CD4-positive, CD25-positive, alpha-beta regulatory T cell (primary cell): ENCODE measurements around the gene KCND2. TPM values are rescaled to one million over a fixed set of nuclear protein-coding genes. Genes with fewer than 3 reads are reported as not detected.

Experiments used
- ATAC-seq, 2 donors: fragments of 150-1000 bp; cut with Tn5 transposase; one replicate each; pipeline ENCODE4 v1.10.0; 2021; ENCODE audit warnings: low read depth in 2 of 2, moderate number of reproducible peaks in 2 of 2, moderate library complexity in 1 of 2
- DNase-seq, 3 donors: peaks; one replicate each; pipeline versions ENCODE4 v3.0.0 to v3.0.0-alpha.2; 2012 to 2022; ENCODE audit warnings: mixed read lengths in 1 of 3
- H3K27ac ChIP-seq: one replicate; pipeline ENCODE4 v1.7.0; 2013; ENCODE audit warnings: mild to moderate bottlenecking, low read length; ENCODE audit not compliant: insufficient read depth, poor library complexity, severe bottlenecking
- H3K27me3 ChIP-seq: one replicate; pipeline ENCODE4 v1.7.0; 2013; ENCODE audit warnings: low read length; ENCODE audit not compliant: control insufficient read depth, insufficient read depth
- H3K36me3 ChIP-seq: one replicate; pipeline ENCODE4 v1.7.0; 2013; ENCODE audit warnings: mild to moderate bottlenecking, low read length, moderate library complexity; ENCODE audit not compliant: control insufficient read depth, insufficient read depth
- H3K4me1 ChIP-seq: 2 replicates; pipeline ENCODE4 v1.7.0; 2013; ENCODE audit warnings: mild to moderate bottlenecking, low read length; ENCODE audit not compliant: insufficient read depth, control insufficient read depth, poor library complexity, severe bottlenecking
- H3K4me3 ChIP-seq: one replicate; pipeline ENCODE4 v1.7.0; 2013; ENCODE audit warnings: low read depth, mild to moderate bottlenecking, low read length, moderate library complexity
- H3K9me3 ChIP-seq, 2 experiments: 1 replicate in 1 of 2; 2 replicates in 1 of 2; pipeline ENCODE4 v1.7.0; 2013; ENCODE audit warnings: low read length in 2 of 2, mild to moderate bottlenecking in 1 of 2, moderate library complexity in 1 of 2; ENCODE audit not compliant: control insufficient read depth in 2 of 2
- H3K27ac Mint-ChIP-seq, 3 donors: one replicate each; pipeline ENCODE4 v1.8.0; 2020 to 2022; ENCODE audit warnings: mild to moderate bottlenecking in 3 of 3, mixed read lengths in 3 of 3, moderate library complexity in 2 of 3
- H3K27me3 Mint-ChIP-seq: one replicate; pipeline ENCODE4 v1.8.0; 2022; ENCODE audit warnings: mild to moderate bottlenecking, mixed read lengths
- H3K36me3 Mint-ChIP-seq: one replicate; pipeline ENCODE4 v1.8.0; 2020; ENCODE audit warnings: mixed read lengths
- H3K4me1 Mint-ChIP-seq, 4 donors: one replicate each; pipeline ENCODE4 v1.8.0; 2020 to 2022; ENCODE audit warnings: mixed read lengths in 4 of 4, mild to moderate bottlenecking in 1 of 4
- H3K4me3 Mint-ChIP-seq, 4 donors: one replicate each; pipeline ENCODE4 v1.8.0; 2020 to 2022; ENCODE audit warnings: mild to moderate bottlenecking in 4 of 4, mixed read lengths in 4 of 4, moderate library complexity in 3 of 4
- H3K9me3 Mint-ChIP-seq, 7 donors: one replicate each; pipeline ENCODE4 v1.8.0; 2020 to 2022; ENCODE audit warnings: mixed read lengths in 7 of 7, mild to moderate bottlenecking in 3 of 7, moderate library complexity in 2 of 7
- polyA plus RNA-seq, 4 donors: library from polyadenylated mRNA; unstranded; fragments of 300-500 nt; fragmentation: Illumina TruSeq; gene quantifications; one replicate each; pipeline ENCODE4 v1.2.3, GENCODE V29; 2021
- total RNA-seq: library from RNA; stranded (reverse); gene quantifications from one replicate; pipeline ENCODE4 v1.2.3, GENCODE V29; 2022

KCND2 gene
- total and polyA plus RNA-seq, 5 donors from 2014 or later: not detected

DNA sequence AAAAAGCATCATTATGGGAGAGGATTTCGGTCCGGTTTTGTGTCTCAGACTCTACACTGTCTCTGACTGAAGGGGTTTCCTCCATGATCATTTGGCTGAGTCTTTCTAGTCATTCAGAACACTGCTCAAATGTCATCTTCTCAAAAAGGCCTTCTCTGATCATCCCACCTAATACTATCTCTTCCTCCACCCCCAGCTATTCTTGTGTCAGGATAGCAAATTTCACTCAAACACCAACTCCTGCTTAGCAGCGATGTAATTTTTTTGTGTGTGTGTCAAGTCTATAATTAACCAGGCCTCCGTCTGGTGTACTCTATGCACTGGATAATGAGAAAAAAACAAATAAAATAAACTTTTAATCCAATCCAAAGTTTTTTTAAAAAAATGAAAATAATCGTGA, 200.4 kb downstream of the KCND2 start:
- Mint-ChIP-seq H3K27ac (no peak overlapping the region), H3K27me3 (no peaks in the 10 kb centered on the region), H3K36me3 (no peaks in the 10 kb centered on the region), H3K4me1 (no peaks in the 10 kb centered on the region), H3K9me3 (peaks cover 0 to 11% (median 5%) of the 10 kb centered on the region in 7 donors), H3K4me3 (no peak overlapping the region)
- DNase-seq: no peak
- H3K4me1 ChIP-seq: no peaks in the 10 kb centered on the region
- no peak for ATAC-seq
- no peak overlapping the region for H3K27ac ChIP-seq
- no peaks in the 10 kb centered on the region for H3K36me3 ChIP-seq
- no peaks in the 10 kb centered on the region for H3K9me3 ChIP-seq
- no peak overlapping the region for H3K4me3 ChIP-seq
- no peaks in the 10 kb centered on the region for H3K27me3 ChIP-seq

DNA sequence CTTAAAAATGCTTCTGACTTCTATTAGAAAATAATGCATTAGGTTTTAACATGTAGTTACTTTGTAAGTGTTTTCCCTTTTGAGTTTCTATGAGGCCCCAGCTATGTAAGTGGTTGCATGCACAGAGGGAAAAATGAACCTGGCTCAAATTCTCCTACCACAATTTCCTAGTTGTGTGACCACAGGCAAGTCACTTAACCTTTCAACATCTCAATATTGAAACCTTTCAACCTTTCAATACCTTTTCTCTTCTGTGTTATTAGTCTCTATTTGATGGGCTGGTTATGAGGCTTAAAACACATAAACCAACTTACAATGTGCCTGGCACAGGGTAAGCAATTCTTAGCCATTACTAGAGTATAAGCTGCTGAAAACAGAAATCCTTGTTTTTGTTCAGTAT, 203.0 kb downstream of the KCND2 start:
- Mint-ChIP-seq H3K4me3 (no peak overlapping the region), H3K27me3 (no peaks in the 10 kb centered on the region), H3K27ac (no peak overlapping the region), H3K9me3 (peaks cover 2 to 20% (median 6%) of the 10 kb centered on the region in 7 donors), H3K36me3 (no peaks in the 10 kb centered on the region), H3K4me1 (no peaks in the 10 kb centered on the region)
- no peaks in the 10 kb centered on the region for H3K4me1 ChIP-seq
- H3K36me3 ChIP-seq: no peaks in the 10 kb centered on the region
- H3K27me3 ChIP-seq: no peaks in the 10 kb centered on the region
- no peaks in the 10 kb centered on the region for H3K9me3 ChIP-seq
- no peak overlapping the region for H3K4me3 ChIP-seq
- ATAC-seq: no peak
- no peak overlapping the region for H3K27ac ChIP-seq
- DNase-seq: no peak

DNA sequence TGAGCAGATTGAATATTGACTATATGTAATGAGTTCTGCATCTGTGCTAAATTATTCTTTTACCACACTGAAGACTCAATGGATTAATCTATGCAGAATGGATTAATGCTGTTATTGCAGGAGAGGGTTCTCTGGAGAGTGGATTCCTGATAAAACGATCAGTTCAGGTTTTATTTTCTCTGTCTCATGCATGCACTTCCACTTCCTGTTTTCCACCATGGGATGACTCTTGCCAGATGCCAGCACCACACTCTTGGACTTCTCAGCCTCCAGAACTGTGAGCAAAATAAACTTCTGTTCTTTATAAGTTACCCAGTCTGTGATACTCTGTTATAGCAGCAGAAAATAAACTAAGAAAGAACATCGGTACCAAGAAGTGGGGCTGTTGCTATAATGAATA, 207.5 kb downstream of the KCND2 start:
- H3K27me3 Mint-ChIP-seq: no peaks in the 10 kb centered on the region
- H3K9me3 Mint-ChIP-seq: peaks cover 0 to 16% (median 4%) of the 10 kb centered on the region in 7 donors
- no peak overlapping the region for H3K4me3 Mint-ChIP-seq
- H3K4me1 Mint-ChIP-seq: no peaks in the 10 kb centered on the region
- no peaks in the 10 kb centered on the region for H3K27me3 ChIP-seq
- H3K9me3 ChIP-seq: peaks cover 0 to 3% of the 10 kb centered on the region in 2 experiments
- H3K36me3 ChIP-seq: no peaks in the 10 kb centered on the region
- H3K4me1 ChIP-seq: no peaks in the 10 kb centered on the region
- H3K4me3 ChIP-seq: no peak overlapping the region
- no peaks in the 10 kb centered on the region for H3K36me3 Mint-ChIP-seq
- H3K27ac ChIP-seq: no peak overlapping the region
- H3K27ac Mint-ChIP-seq: no peak overlapping the region
- no peak for DNase-seq
- ATAC-seq: no peak

DNA sequence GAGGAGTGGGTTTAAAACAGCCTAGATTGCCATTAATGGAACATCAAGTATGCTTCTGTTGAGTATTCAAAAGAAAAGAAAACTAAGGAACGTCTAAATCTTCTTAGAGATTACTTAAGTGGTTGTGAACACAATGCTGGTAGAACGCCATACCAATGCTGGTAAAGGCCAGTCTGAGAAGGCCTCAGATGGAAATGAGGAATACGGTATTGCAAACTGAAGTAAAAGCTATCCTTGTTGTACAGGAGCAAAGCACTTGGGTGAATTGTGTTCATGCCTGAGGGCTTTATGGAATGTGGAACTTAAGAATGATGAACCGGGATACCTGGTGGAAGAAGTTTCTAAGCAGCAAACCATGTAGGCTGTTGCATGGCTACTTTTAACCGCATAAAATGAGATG, 208.0 kb downstream of the KCND2 start:
- Mint-ChIP-seq H3K36me3 (no peaks in the 10 kb centered on the region), H3K4me3 (no peak overlapping the region), H3K9me3 (peaks cover 2 to 16% (median 4%) of the 10 kb centered on the region in 7 donors), H3K27ac (no peak overlapping the region), H3K27me3 (no peaks in the 10 kb centered on the region), H3K4me1 (no peaks in the 10 kb centered on the region)
- no peak for DNase-seq
- H3K4me3 ChIP-seq: no peak overlapping the region
- no peaks in the 10 kb centered on the region for H3K36me3 ChIP-seq
- H3K27me3 ChIP-seq: no peaks in the 10 kb centered on the region
- no peaks in the 10 kb centered on the region for H3K4me1 ChIP-seq
- peaks cover 0 to 3% of the 10 kb centered on the region in 2 experiments for H3K9me3 ChIP-seq
- no peak for ATAC-seq
- no peak overlapping the region for H3K27ac ChIP-seq

DNA sequence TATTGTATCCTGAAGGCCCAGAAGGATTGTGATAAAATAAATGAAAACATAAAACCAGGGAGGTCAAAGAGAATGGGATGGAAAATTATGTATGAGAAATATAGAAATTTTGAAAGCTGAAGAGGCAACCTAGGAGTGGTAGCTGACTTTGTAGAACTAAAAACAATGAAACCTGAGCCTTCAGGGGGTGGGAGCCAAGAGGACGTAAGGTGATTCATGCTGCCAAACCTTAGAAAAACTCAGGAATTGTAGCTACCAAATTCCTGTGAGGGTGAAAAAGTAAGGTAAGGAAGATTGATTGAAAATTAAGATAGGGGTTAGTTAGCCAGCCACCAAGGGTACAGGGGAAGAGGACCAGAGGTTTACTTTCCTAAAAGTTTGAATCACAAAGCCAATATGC, 213.2 kb downstream of the KCND2 start:
- Histone ChIP-seq H3K27ac (no peak overlapping the region), H3K9me3 (peaks cover 0 to 3% of the 10 kb centered on the region in 2 experiments), H3K4me3 (no peak overlapping the region), H3K4me1 (no peaks in the 10 kb centered on the region), H3K27me3 (no peaks in the 10 kb centered on the region), H3K36me3 (no peaks in the 10 kb centered on the region)
- ATAC-seq: no peak
- Mint-ChIP-seq H3K27me3 (no peaks in the 10 kb centered on the region), H3K36me3 (no peaks in the 10 kb centered on the region), H3K4me3 (no peak overlapping the region), H3K9me3 (peaks cover 2 to 17% (median 5%) of the 10 kb centered on the region in 7 donors), H3K27ac (no peak overlapping the region), H3K4me1 (no peaks in the 10 kb centered on the region)
- DNase-seq: no peak

DNA sequence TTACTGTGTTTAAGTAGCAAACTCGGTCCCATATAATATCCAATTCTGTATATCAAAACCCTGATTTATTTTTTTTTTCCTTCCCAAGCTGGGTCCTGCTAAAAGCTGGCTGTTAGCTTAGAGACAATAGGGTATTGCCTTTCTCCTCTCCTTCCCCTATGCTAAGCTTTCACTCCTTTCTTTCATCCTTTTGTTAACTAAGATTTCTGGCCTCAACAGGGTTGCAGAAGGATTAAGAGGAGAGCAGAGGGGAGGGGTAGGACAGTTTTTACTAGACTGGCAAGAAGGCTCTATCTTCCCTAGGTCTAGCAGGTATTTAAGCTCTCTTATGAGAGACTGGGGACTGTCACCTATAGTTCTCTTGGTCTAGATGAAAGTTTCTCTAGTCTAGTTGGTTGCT, 229.2 kb downstream of the KCND2 start:
- DNase-seq (no peak), ATAC-seq (no peak)
- H3K4me1 Mint-ChIP-seq: no peaks in the 10 kb centered on the region
- H3K36me3 Mint-ChIP-seq: no peaks in the 10 kb centered on the region
- Histone ChIP-seq H3K9me3 (no peaks in the 10 kb centered on the region), H3K4me3 (no peak overlapping the region), H3K4me1 (no peaks in the 10 kb centered on the region), H3K27ac (no peak overlapping the region), H3K36me3 (no peaks in the 10 kb centered on the region), H3K27me3 (no peaks in the 10 kb centered on the region)
- no peak overlapping the region for H3K27ac Mint-ChIP-seq
- no peak overlapping the region for H3K4me3 Mint-ChIP-seq
- H3K9me3 Mint-ChIP-seq: peaks cover 0 to 4% (median 2%) of the 10 kb centered on the region in 7 donors
- H3K27me3 Mint-ChIP-seq: no peaks in the 10 kb centered on the region

DNA sequence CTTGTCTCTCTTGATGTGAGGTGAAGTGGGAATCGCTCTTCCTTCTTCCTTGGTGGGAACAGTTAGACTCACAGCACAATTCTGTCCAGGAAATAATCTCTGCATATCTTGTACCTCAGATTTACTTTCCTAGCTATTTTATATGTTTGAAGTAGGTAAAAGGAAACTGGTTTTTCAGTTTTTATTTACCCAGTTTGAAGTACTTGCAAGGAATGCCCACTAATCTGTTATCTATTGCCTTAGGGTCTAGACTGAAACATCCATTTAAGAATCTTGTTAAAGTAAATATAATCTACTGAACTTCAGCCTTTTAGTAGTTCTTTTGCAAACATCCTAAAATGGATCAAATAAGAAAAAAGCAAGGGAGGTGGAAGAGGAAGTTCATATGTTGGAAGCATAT, 229.8 kb downstream of the KCND2 start:
- Histone ChIP-seq H3K4me3 (no peak overlapping the region), H3K27me3 (no peaks in the 10 kb centered on the region), H3K27ac (no peak overlapping the region), H3K4me1 (no peaks in the 10 kb centered on the region), H3K36me3 (no peaks in the 10 kb centered on the region), H3K9me3 (no peaks in the 10 kb centered on the region)
- Mint-ChIP-seq H3K27me3 (no peaks in the 10 kb centered on the region), H3K9me3 (peaks cover 0 to 4% (median 2%) of the 10 kb centered on the region in 7 donors), H3K4me3 (no peak overlapping the region), H3K36me3 (no peaks in the 10 kb centered on the region), H3K27ac (no peak overlapping the region), H3K4me1 (no peaks in the 10 kb centered on the region)
- no peak for ATAC-seq
- no peak for DNase-seq

DNA sequence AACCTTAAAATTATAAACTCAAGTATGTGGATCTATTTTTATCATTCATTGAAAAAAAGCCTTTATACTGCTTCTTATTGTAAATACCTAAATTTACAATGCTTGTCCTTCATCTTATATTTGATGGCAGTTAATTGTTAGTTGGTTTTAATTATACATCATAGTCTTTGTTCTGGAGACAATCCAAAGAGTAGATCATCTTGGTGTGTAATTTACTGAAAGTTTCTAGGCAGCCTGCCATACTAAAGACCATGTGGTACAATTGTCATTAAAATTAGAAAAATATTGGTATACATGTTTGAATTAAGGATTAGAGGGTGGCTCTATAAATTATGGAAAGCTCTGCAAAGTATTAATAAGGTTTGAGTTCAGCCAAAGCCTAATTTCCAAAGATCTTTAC, 231.4 kb downstream of the KCND2 start:
- Histone ChIP-seq H3K9me3 (no peaks in the 10 kb centered on the region), H3K4me1 (no peaks in the 10 kb centered on the region), H3K27me3 (no peaks in the 10 kb centered on the region), H3K36me3 (no peaks in the 10 kb centered on the region), H3K27ac (no peak overlapping the region), H3K4me3 (no peak overlapping the region)
- no peak for DNase-seq
- H3K27ac Mint-ChIP-seq: no peak overlapping the region
- peaks cover 0 to 4% (median 2%) of the 10 kb centered on the region in 7 donors for H3K9me3 Mint-ChIP-seq
- no peak for ATAC-seq
- H3K4me1 Mint-ChIP-seq: no peaks in the 10 kb centered on the region
- H3K27me3 Mint-ChIP-seq: no peaks in the 10 kb centered on the region
- no peak overlapping the region for H3K4me3 Mint-ChIP-seq
- no peaks in the 10 kb centered on the region for H3K36me3 Mint-ChIP-seq
